ENCODE results near the gene HECTD4.
"Not testable (repeated sequence)": the region's sequence is repeated elsewhere in the genome, so short reads cannot be mapped to it uniquely, and the experiment has no call there.

Gene HECTD4

GRCh38 chr12:112341046-112341825 is 41.0 kb downstream of the HECTD4 start:
- TF ChIP-seq CTCF (IDR thresholded peaks at IDR 0.05) = no peak
- no peak for TF ChIP-seq ZFX (IDR thresholded peaks at IDR 0.05; ENCODE audit: borderline replicate concordance)

GRCh38 chr12:112340230-112340629 is 42.0 kb downstream of the HECTD4 start:
- no peak overlapping the region for H3K27ac ChIP-seq
- TF ChIP-seq CTCF (IDR thresholded peaks at IDR 0.05) (0 out of 2 replicates have a peak, but pooled peaks have one; percentile 11), ZFX (IDR thresholded peaks at IDR 0.05; ENCODE audit: borderline replicate concordance) (no peak)

More at GRCh38 chr12:112341046-112341825, 41.0 kb downstream of the HECTD4 start:
- no peak overlapping the region for H3K27ac ChIP-seq

DNA sequence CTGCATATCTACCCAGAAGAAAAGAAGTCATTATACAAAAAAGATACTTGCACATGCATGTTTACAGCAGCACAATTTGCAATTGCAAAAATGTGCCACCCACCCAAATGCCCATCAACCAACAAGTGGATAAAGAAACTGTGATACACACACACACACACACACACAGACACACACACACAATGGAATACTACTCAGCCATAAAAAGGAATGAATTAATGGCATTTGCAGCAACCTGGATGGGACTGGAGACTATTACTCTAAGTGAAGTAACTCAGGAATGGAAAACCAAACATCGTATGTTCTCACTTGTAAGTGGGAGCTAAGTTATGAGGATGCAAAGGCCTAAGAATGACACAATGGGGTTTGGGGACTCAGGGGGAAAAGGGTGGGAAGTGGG is 47.2 kb downstream of the HECTD4 start:
- not testable (repeated sequence) for H3K27ac ChIP-seq

DNA sequence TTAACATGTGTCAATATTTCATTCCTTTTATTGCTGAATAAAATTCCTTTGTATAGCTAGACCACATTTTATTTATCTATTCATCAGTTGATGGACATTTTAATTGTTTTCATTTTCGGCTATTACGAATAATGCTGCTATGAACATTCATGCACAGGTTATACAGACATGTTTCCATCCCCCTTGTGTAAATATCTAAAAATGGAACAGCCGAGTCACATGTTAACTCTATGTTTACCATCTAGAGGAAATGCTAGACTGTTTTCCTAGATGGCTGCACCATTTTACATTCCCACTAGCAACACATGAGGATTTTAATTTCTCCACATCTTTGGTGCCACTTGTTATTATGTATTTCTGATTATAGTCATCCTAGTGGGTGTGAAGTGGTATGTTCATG is 49.2 kb downstream of the HECTD4 start:
- TF ChIP-seq CTCF (IDR thresholded peaks at IDR 0.05) (no peak), ZFX (IDR thresholded peaks at IDR 0.05; ENCODE audit: borderline replicate concordance) (no peak)
- no peak overlapping the region for H3K27ac ChIP-seq

- no peak overlapping the region for H3K27ac ChIP-seq
- no peak for TF ChIP-seq CTCF (IDR thresholded peaks at IDR 0.05)
- TF ChIP-seq ZFX (IDR thresholded peaks at IDR 0.05; ENCODE audit: borderline replicate concordance) = no peak
Measured at GRCh38 chr12:112331886-112332285, 50.3 kb downstream of the HECTD4 start.

DNA sequence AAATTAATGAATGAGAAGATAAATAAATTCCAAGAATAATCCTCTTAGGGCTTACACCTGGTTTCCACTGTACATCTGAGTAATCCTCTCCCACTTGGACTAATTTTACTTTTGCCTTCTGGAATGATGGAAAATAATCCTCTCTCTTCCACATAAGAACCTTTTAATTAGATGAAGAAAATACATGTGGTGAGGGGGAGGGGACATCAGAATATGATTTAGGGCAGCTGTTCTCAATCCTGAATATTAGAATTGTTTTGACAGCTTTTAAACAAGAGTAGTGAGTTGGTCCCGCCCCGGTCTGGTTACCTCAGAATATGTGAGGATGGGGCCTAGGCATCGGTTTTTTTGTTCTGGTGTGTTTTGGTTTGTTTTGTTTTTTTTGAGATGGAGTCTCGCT is 51.5 kb downstream of the HECTD4 start:
- TF ChIP-seq CTCF (IDR thresholded peaks at IDR 0.05) = no peak
- no peak for TF ChIP-seq ZFX (IDR thresholded peaks at IDR 0.05; ENCODE audit: borderline replicate concordance)

DNA sequence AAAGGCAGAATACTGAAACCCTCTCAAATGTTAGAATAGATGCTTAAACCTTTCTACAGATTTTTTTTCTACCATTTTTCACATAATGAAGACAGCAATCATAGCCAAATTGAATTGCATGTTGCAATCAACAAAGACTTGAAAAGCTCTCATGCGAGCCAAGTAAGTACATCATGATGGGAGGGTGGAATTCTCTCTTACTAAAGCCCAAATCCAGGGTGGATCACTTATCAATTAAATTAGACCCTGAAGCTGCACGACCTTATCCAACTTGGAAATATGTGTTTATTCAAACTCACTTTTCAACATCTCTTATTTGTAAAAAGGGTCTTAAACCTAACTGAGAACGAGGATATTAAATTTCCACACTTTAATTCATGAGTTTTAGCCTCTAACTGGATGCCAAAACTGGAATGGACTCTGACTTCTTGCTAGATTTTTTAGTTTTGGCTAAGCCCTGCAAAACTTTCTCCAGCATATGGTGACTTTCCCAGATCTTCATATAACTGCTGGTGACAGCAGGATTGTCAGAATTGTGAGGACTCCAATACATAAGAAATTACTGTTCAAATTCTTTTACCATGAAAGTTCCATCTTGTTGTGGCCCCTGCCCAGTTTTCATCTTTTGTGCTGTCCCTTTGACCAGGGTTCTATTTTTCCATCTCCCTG is 53.6 kb downstream of the HECTD4 start:
- no peak overlapping the region for H3K27ac ChIP-seq
- TF ChIP-seq ZFX (IDR thresholded peaks at IDR 0.05; ENCODE audit: borderline replicate concordance) (no peak), CTCF (IDR thresholded peaks at IDR 0.05) (no peak)

More for the DNA sequence above, 51.5 kb downstream of the HECTD4 start:
- no peak overlapping the region for H3K27ac ChIP-seq
